Keratinocyte (primary cell): ENCODE results near the gene ANGPTL2.

Experiments used
- CTCF ChIP-seq, 3 experiments: IDR thresholded peaks in 1 of 3; conservative IDR thresholded peaks in 1 of 3; optimal IDR thresholded peaks in 1 of 3; 2 replicates in 2 of 3; 3 replicates in 1 of 3; pipeline versions ENCODE3 to v1.5.1; 2011; ENCODE audit warnings: low read length in 3 of 3, mild to moderate bottlenecking in 3 of 3, moderate library complexity in 2 of 3, control low read depth in 1 of 3, inconsistent platforms in 1 of 3; ENCODE audit not compliant: insufficient read depth in 2 of 3; ENCODE audit errors: extremely low read depth in 1 of 3
- EZH2 ChIP-seq: IDR thresholded peaks from one replicate; pipeline ENCODE4 v1.6.1; 2012; ENCODE audit warnings: inconsistent platforms, mild to moderate bottlenecking, low read length, moderate library complexity

DNA sequence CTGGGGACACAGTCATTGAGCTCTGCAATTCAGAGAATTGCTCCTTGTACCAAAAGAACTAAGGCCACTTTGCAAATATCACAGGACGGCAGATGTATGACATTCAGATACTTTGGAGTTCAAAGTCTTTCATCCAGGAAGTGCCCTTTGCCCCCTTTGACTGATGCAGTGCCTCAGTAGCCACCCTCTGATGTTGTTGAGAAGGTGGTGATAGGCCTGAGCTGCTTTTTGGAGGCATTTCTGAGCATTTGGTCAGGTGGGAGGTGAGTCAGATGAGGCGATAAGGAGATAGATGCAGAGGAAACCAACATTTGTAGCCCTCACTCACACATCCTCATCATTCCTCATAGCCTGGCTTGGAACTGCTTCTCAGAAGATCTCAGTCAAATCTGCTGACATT, 63.4 kb downstream of the ANGPTL2 start:
- no peak for TF ChIP-seq CTCF (optimal IDR thresholded peaks at IDR 0.05 in 1 of 3, IDR thresholded peaks at IDR 0.05 in 1 of 3, conservative IDR thresholded peaks at IDR 0.05 in 1 of 3; ENCODE audit: extremely low read depth in 1 of 3, insufficient read depth in 2 of 3, low read length in 3 of 3)
- TF ChIP-seq EZH2 = no peak
